ENCODE measurements around the gene THAP11.
A peak's percentile ranks its signal among the peaks of the same experiment; 100 is the strongest.

THAP11 gene

GRCh38 chr16:67864594-67864993 is 22.5 kb downstream of the THAP11 start:
- Mint-ChIP-seq H3K4me1 (ENCODE audit: low read depth) (peaks cover 7% of the 10 kb centered on the region), H3K27ac (peak overlapping the region; percentile 26), H3K27me3 (ENCODE audit: low read depth) (no peaks in the 10 kb centered on the region), H3K4me3 (no peak overlapping the region), H3K9me3 (no peaks in the 10 kb centered on the region), H3K36me3 (ENCODE audit: low read depth) (peaks cover 12% of the 10 kb centered on the region)

DNA sequence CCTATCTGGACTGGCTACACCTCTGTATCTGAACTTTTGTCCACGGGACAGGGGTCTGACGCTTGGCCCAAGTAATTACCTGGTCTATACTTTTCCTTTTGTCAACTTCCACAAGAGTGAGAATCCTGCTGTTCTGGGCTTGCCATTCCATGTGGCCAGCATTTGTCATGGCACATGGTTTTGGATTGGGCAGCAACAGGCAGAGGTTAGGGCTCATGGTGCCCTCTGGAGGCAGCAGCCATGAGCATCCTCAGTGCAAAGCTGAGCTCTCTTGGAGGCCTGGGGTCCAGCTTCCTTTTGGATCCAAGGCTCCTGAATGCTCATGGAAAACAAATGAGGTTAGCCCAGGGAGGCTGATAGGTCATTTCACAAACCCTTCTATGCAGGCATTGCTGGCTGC is 23.2 kb downstream of the THAP11 start:
- Mint-ChIP-seq H3K27ac (peak overlapping the region; percentile 41), H3K36me3 (ENCODE audit: low read depth) (peaks cover 13% of the 10 kb centered on the region), H3K27me3 (ENCODE audit: low read depth) (no peaks in the 10 kb centered on the region), H3K4me1 (ENCODE audit: low read depth) (peaks cover 7% of the 10 kb centered on the region), H3K4me3 (no peak overlapping the region), H3K9me3 (no peaks in the 10 kb centered on the region)

GRCh38 chr16:67868290-67868689 is 26.2 kb downstream of the THAP11 start:
- Mint-ChIP-seq H3K4me3 (no peak overlapping the region), H3K4me1 (ENCODE audit: low read depth) (peaks cover 8% of the 10 kb centered on the region), H3K9me3 (no peaks in the 10 kb centered on the region), H3K27ac (no peak overlapping the region), H3K27me3 (ENCODE audit: low read depth) (no peaks in the 10 kb centered on the region), H3K36me3 (ENCODE audit: low read depth) (peaks cover 17% of the 10 kb centered on the region)

GRCh38 chr16:67869653-67870052 is 27.5 kb downstream of the THAP11 start:
- no peaks in the 10 kb centered on the region for H3K9me3 Mint-ChIP-seq
- peaks cover 17% of the 10 kb centered on the region for H3K36me3 Mint-ChIP-seq (ENCODE audit: low read depth)
- H3K27ac Mint-ChIP-seq = no peak overlapping the region
- H3K27me3 Mint-ChIP-seq (ENCODE audit: low read depth) = no peaks in the 10 kb centered on the region
- peaks cover 16% of the 10 kb centered on the region for H3K4me1 Mint-ChIP-seq (ENCODE audit: low read depth)
- H3K4me3 Mint-ChIP-seq = no peak overlapping the region

GRCh38 chr16:67871256-67871655 is 29.1 kb downstream of the THAP11 start:
- Mint-ChIP-seq H3K27ac (peak overlapping the region; percentile 45), H3K9me3 (no peaks in the 10 kb centered on the region), H3K27me3 (ENCODE audit: low read depth) (no peaks in the 10 kb centered on the region), H3K36me3 (ENCODE audit: low read depth) (peaks cover 24% of the 10 kb centered on the region), H3K4me1 (ENCODE audit: low read depth) (peaks cover 31% of the 10 kb centered on the region), H3K4me3 (no peak overlapping the region)

DNA sequence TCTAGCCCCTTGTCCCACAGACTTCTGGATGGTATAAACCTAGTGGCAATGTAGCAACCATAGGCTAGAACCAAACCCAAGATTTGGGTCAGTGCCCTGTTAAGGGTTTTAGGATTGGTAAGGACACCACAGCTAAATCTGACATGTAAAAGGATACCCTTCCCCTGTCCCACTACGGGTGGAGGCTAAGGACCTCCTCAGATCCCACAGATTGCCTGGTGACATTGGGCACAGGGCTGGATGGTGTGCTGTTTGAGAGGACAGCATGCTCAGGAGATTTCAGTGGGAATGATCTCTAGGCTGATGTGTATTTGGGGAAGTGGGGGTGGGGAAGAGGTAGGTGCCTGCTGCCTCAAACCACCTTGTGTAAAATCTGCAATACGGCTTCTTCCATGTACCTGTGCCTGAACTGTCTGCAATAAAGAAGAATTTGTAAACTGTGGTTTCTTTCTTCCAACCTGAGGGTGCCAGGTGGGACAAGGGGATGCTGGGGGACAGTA is 30.1 kb downstream of the THAP11 start:
- Mint-ChIP-seq H3K27ac (peak overlapping the region; percentile 84), H3K27me3 (ENCODE audit: low read depth) (no peaks in the 10 kb centered on the region), H3K9me3 (no peaks in the 10 kb centered on the region), H3K36me3 (ENCODE audit: low read depth) (peaks cover 24% of the 10 kb centered on the region), H3K4me3 (peak overlapping the region; percentile 83), H3K4me1 (ENCODE audit: low read depth) (peaks cover 31% of the 10 kb centered on the region)

GRCh38 chr16:67872631-67873434 is 30.7 kb downstream of the THAP11 start, which contains the start of gene EDC4:
Gene EDC4 (plus strand): TSS chr16:67873052. CDS start chr16:67873262, 210 bp downstream.
- Mint-ChIP-seq H3K9me3 (no peaks in the 10 kb centered on the region), H3K27ac (peak within 1 kb of the TSS; percentile 93), H3K4me3 (peak within 1 kb of the TSS; percentile 83), H3K27me3 (ENCODE audit: low read depth) (no peaks in the 10 kb centered on the region), H3K36me3 (ENCODE audit: low read depth) (peaks cover 25% of the 10 kb centered on the region), H3K4me1 (ENCODE audit: low read depth) (peaks cover 31% of the 10 kb centered on the region)

GRCh38 chr16:67873435-67874370 is 31.6 kb downstream of the THAP11 start:
- Mint-ChIP-seq H3K4me3 (peak overlapping the region; percentile 83), H3K36me3 (ENCODE audit: low read depth) (peaks cover 29% of the 10 kb centered on the region), H3K27me3 (ENCODE audit: low read depth) (no peaks in the 10 kb centered on the region), H3K4me1 (ENCODE audit: low read depth) (peaks cover 31% of the 10 kb centered on the region), H3K9me3 (no peaks in the 10 kb centered on the region), H3K27ac (peak overlapping the region; percentile 93)

DNA sequence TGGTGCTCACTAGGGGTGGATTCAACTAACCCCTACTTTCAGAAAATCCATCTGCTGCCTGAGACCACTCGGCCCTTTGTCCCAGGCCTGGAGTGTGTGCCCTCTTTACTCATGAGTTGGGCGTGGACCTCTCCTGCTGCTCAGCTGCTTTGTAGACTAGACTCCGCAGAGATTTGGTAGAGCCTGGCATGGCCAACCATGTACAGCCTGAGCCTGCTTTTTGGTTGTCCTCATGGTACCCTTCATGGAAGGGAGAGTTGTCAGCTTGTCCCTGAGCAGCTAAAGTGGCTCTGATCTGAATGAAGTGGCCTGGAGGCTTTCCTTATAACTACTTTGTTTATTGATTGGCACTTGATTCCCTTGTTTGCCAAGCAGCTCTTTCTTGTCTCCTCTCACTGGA is 32.3 kb downstream of the THAP11 start:
- no peaks in the 10 kb centered on the region for H3K9me3 Mint-ChIP-seq
- peak overlapping the region; percentile 93 for H3K27ac Mint-ChIP-seq
- H3K27me3 Mint-ChIP-seq (ENCODE audit: low read depth) = no peaks in the 10 kb centered on the region
- H3K4me3 Mint-ChIP-seq = peak overlapping the region; percentile 83
- peaks cover 31% of the 10 kb centered on the region for H3K4me1 Mint-ChIP-seq (ENCODE audit: low read depth)
- H3K36me3 Mint-ChIP-seq (ENCODE audit: low read depth) = peaks cover 33% of the 10 kb centered on the region

DNA sequence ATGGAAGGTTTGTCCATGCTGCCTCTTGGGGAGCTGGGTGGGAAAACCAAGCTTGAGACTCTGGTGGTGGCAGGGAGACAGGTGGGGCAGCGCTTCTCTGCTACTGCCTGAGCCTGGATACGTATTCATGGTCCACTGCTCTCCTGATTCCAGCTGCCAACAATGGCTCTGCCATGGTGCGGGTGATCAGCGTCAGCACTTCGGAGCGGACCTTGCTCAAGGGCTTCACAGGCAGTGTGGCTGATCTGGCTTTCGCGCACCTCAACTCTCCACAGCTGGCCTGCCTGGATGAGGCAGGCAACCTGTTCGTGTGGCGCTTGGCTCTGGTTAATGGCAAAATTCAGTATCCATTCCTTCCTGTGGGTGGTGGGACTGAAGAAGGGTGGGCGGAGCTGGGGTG is 34.9 kb downstream of the THAP11 start:
- Mint-ChIP-seq H3K9me3 (no peaks in the 10 kb centered on the region), H3K27ac (no peak overlapping the region), H3K27me3 (ENCODE audit: low read depth) (no peaks in the 10 kb centered on the region), H3K4me1 (ENCODE audit: low read depth) (peaks cover 29% of the 10 kb centered on the region), H3K36me3 (ENCODE audit: low read depth) (peaks cover 35% of the 10 kb centered on the region), H3K4me3 (no peak overlapping the region)

GRCh38 chr16:67878232-67878631 is 36.1 kb downstream of the THAP11 start:
- peaks cover 36% of the 10 kb centered on the region for H3K36me3 Mint-ChIP-seq (ENCODE audit: low read depth)
- peaks cover 24% of the 10 kb centered on the region for H3K4me1 Mint-ChIP-seq (ENCODE audit: low read depth)
- no peak overlapping the region for H3K27ac Mint-ChIP-seq
- H3K4me3 Mint-ChIP-seq = no peak overlapping the region
- no peaks in the 10 kb centered on the region for H3K9me3 Mint-ChIP-seq
- H3K27me3 Mint-ChIP-seq (ENCODE audit: low read depth) = no peaks in the 10 kb centered on the region

DNA sequence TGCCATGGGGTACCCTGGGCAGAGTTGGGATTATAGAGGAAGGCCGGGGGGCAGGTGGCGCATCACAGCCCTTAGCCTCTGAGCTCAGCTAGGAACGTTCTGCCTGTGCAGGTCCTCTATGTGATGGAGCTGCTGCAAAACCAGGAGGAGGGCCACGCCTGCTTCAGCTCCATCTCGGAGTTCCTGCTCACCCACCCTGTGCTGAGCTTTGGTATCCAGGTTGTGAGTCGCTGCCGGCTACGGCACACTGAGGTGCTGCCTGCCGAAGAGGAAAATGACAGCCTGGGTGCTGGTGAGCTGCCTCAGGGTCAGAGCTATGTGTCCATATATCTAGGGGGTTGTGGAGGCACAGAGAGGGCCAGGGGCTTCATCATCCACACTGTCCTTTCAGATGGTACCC is 36.7 kb downstream of the THAP11 start:
- Mint-ChIP-seq H3K4me3 (no peak overlapping the region), H3K9me3 (no peaks in the 10 kb centered on the region), H3K4me1 (ENCODE audit: low read depth) (peaks cover 23% of the 10 kb centered on the region), H3K27ac (no peak overlapping the region), H3K36me3 (ENCODE audit: low read depth) (peaks cover 42% of the 10 kb centered on the region), H3K27me3 (ENCODE audit: low read depth) (no peaks in the 10 kb centered on the region)

GRCh38 chr16:67879462-67879861 is 37.3 kb downstream of the THAP11 start:
- peaks cover 16% of the 10 kb centered on the region for H3K4me1 Mint-ChIP-seq (ENCODE audit: low read depth)
- H3K36me3 Mint-ChIP-seq (ENCODE audit: low read depth) = peaks cover 43% of the 10 kb centered on the region
- H3K27ac Mint-ChIP-seq = no peak overlapping the region
- H3K27me3 Mint-ChIP-seq (ENCODE audit: low read depth) = no peaks in the 10 kb centered on the region
- no peaks in the 10 kb centered on the region for H3K9me3 Mint-ChIP-seq
- H3K4me3 Mint-ChIP-seq = no peak overlapping the region

GRCh38 chr16:67879936-67880335 is 37.8 kb downstream of the THAP11 start:
- Mint-ChIP-seq H3K36me3 (ENCODE audit: low read depth) (peaks cover 43% of the 10 kb centered on the region), H3K4me3 (no peak overlapping the region)

More at GRCh38 chr16:67879936-67880335, 37.8 kb downstream of the THAP11 start:
- peaks cover 12% of the 10 kb centered on the region for H3K4me1 Mint-ChIP-seq (ENCODE audit: low read depth)
- H3K9me3 Mint-ChIP-seq = no peaks in the 10 kb centered on the region
- no peaks in the 10 kb centered on the region for H3K27me3 Mint-ChIP-seq (ENCODE audit: low read depth)
- no peak overlapping the region for H3K27ac Mint-ChIP-seq
